ENCODE measurements around the gene SLFN14.

GRCh38 chr17:35597604-35598003, 37.0 kb upstream of the SLFN14 start:
- TF ChIP-seq POLR2AphosphoS5 (IDR thresholded peaks at IDR 0.05; ENCODE audit: low read depth, low read length) (no peak), POLR2A (IDR thresholded peaks at IDR 0.05; ENCODE audit: low read depth, low read length) (no peak), TAF1 (IDR thresholded peaks at IDR 0.05; ENCODE audit: low read depth, low read length) (no peak), PAX5 (IDR thresholded peaks at IDR 0.05; ENCODE audit: insufficient read depth, low read length, severe bottlenecking) (no peak)

Measured in GM12891 (cell line).